HEK293 (cell line): ENCODE results near the gene HOXA4.

Source experiments
- KLF7 ChIP-seq: fragments of 450-650 bp; formaldehyde crosslinking; IDR thresholded peaks from 2 replicates; pipeline ENCODE4 v1.5.1; 2016; ENCODE audit warnings: missing biosample characterization, missing genetic modification characterization, borderline replicate concordance
- REPIN1 ChIP-seq: fragments of 450-650 bp; formaldehyde crosslinking; IDR thresholded peaks from 2 replicates; pipeline ENCODE4 v1.5.1; 2017; ENCODE audit warnings: missing biosample characterization, missing genetic modification characterization, low read depth
- SP7 ChIP-seq: fragments of 450-650 bp; formaldehyde crosslinking; IDR thresholded peaks from 2 replicates; pipeline ENCODE4 v1.5.1; 2016; ENCODE audit warnings: missing biosample characterization, missing genetic modification characterization
- TRIM28 ChIP-seq: IDR thresholded peaks from 2 replicates; pipeline ENCODE4 v1.6.1; 2011; ENCODE audit warnings: low read length, control low read depth, borderline replicate concordance
- ZNF133 ChIP-seq: fragments of 450-650 bp; formaldehyde crosslinking; IDR thresholded peaks from 2 replicates; pipeline ENCODE4 v1.5.1; 2016; ENCODE audit warnings: missing biosample characterization, missing genetic modification characterization
- ZNF146 ChIP-seq: fragments of 450-650 bp; formaldehyde crosslinking; IDR thresholded peaks from 2 replicates; pipeline ENCODE4 v1.5.1; 2016; ENCODE audit warnings: missing biosample characterization, missing genetic modification characterization
- ZNF211 ChIP-seq: fragments of 450-650 bp; formaldehyde crosslinking; IDR thresholded peaks from 2 replicates; pipeline ENCODE4 v1.5.1; 2016; ENCODE audit warnings: low read depth, missing biosample characterization, missing genetic modification characterization
- ZNF214 ChIP-seq: fragments of 450-650 bp; formaldehyde crosslinking; IDR thresholded peaks from 2 replicates; pipeline ENCODE4 v1.5.1; 2017; ENCODE audit warnings: missing biosample characterization, mild to moderate bottlenecking, missing genetic modification characterization, borderline replicate concordance
- ZNF221 ChIP-seq: fragments of 450-650 bp; formaldehyde crosslinking; IDR thresholded peaks from 2 replicates; pipeline ENCODE4 v1.5.1; 2017; ENCODE audit warnings: missing biosample characterization, missing genetic modification characterization, borderline replicate concordance
- ZNF24 ChIP-seq: fragments of 450-650 bp; formaldehyde crosslinking; IDR thresholded peaks from 2 replicates; pipeline ENCODE4 v1.5.1; 2016; ENCODE audit warnings: missing biosample characterization, missing genetic modification characterization
- ZNF266 ChIP-seq: fragments of 450-650 bp; formaldehyde crosslinking; IDR thresholded peaks from 2 replicates; pipeline ENCODE4 v1.5.1; 2016; ENCODE audit warnings: missing biosample characterization, missing genetic modification characterization, low read depth
- ZNF292 ChIP-seq: fragments of 450-650 bp; formaldehyde crosslinking; IDR thresholded peaks from 2 replicates; pipeline ENCODE4 v1.5.1; 2016; ENCODE audit warnings: low read depth, missing biosample characterization, missing genetic modification characterization, borderline replicate concordance
- ZNF341 ChIP-seq: fragments of 450-650 bp; formaldehyde crosslinking; IDR thresholded peaks from 2 replicates; pipeline ENCODE4; 2016; ENCODE audit warnings: low read depth, missing biosample characterization, missing genetic modification characterization
- ZNF473 ChIP-seq: fragments of 450-650 bp; formaldehyde crosslinking; IDR thresholded peaks from 2 replicates; pipeline ENCODE4 v1.5.1; 2017; ENCODE audit warnings: missing biosample characterization, missing genetic modification characterization
- ZNF530 ChIP-seq: fragments of 450-650 bp; formaldehyde crosslinking; IDR thresholded peaks from 2 replicates; pipeline ENCODE4 v1.5.1; 2016; ENCODE audit warnings: low read depth, missing biosample characterization, missing genetic modification characterization
- ZNF600 ChIP-seq: fragments of 450-650 bp; formaldehyde crosslinking; IDR thresholded peaks from 2 replicates; pipeline ENCODE4 v1.5.1; 2016; ENCODE audit warnings: missing biosample characterization, missing genetic modification characterization
- ZNF658 ChIP-seq: fragments of 450-650 bp; formaldehyde crosslinking; IDR thresholded peaks from 2 replicates; pipeline ENCODE4; 2016; ENCODE audit warnings: missing biosample characterization, missing genetic modification characterization
- ZNF664 ChIP-seq: fragments of 450-650 bp; formaldehyde crosslinking; IDR thresholded peaks from 2 replicates; pipeline ENCODE4 v1.5.1; 2016; ENCODE audit warnings: missing biosample characterization, missing genetic modification characterization
- ZNF701 ChIP-seq: fragments of 450-650 bp; formaldehyde crosslinking; IDR thresholded peaks from 2 replicates; pipeline ENCODE4 v1.5.1; 2016; ENCODE audit warnings: missing biosample characterization, missing genetic modification characterization
- ZNF777 ChIP-seq: fragments of 450-650 bp; formaldehyde crosslinking; IDR thresholded peaks from 2 replicates; pipeline ENCODE4 v1.5.1; 2017; ENCODE audit warnings: missing biosample characterization, missing genetic modification characterization, borderline replicate concordance
- TF ChIP-seq, protein P1 (sequence below): fragments of 450-650 bp; formaldehyde crosslinking; IDR thresholded peaks from 2 replicates; pipeline ENCODE4 v1.5.1; 2016; ENCODE audit warnings: missing biosample characterization, missing genetic modification characterization
- TF ChIP-seq, protein P2 (sequence below): fragments of 450-650 bp; formaldehyde crosslinking; IDR thresholded peaks from 2 replicates; pipeline ENCODE4 v1.5.1; 2016; ENCODE audit warnings: missing biosample characterization, missing genetic modification characterization
- TF ChIP-seq, protein P3 (sequence below): fragments of 450-650 bp; formaldehyde crosslinking; IDR thresholded peaks from 2 replicates; pipeline ENCODE4 v1.5.1; 2016; ENCODE audit warnings: missing biosample characterization, missing genetic modification characterization
- TF ChIP-seq, protein P4 (sequence below): fragments of 450-650 bp; formaldehyde crosslinking; IDR thresholded peaks from 2 replicates; pipeline ENCODE4 v1.5.1; 2017; ENCODE audit warnings: missing biosample characterization, missing genetic modification characterization
- TF ChIP-seq, protein P5 (sequence below): fragments of 450-650 bp; formaldehyde crosslinking; IDR thresholded peaks from 2 replicates; pipeline ENCODE4 v1.5.1; 2016; ENCODE audit warnings: missing biosample characterization, missing genetic modification characterization
- TF ChIP-seq, protein P6 (sequence below): fragments of 450-650 bp; formaldehyde crosslinking; IDR thresholded peaks from 2 replicates; pipeline ENCODE4 v1.5.1; 2017; ENCODE audit warnings: missing biosample characterization, missing genetic modification characterization
- TF ChIP-seq, protein P7 (sequence below): fragments of 450-650 bp; formaldehyde crosslinking; IDR thresholded peaks from 2 replicates; pipeline ENCODE4 v1.5.1; 2017; ENCODE audit warnings: missing biosample characterization, mild to moderate bottlenecking, missing genetic modification characterization, moderate library complexity
- TF ChIP-seq, protein P8 (sequence below): sonication (generic); formaldehyde crosslinking; IDR thresholded peaks from 2 replicates; pipeline ENCODE4 v1.8.1; 2022; ENCODE audit warnings: mild to moderate bottlenecking, moderate library complexity, missing genetic modification reagents

HOXA4 gene

DNA sequence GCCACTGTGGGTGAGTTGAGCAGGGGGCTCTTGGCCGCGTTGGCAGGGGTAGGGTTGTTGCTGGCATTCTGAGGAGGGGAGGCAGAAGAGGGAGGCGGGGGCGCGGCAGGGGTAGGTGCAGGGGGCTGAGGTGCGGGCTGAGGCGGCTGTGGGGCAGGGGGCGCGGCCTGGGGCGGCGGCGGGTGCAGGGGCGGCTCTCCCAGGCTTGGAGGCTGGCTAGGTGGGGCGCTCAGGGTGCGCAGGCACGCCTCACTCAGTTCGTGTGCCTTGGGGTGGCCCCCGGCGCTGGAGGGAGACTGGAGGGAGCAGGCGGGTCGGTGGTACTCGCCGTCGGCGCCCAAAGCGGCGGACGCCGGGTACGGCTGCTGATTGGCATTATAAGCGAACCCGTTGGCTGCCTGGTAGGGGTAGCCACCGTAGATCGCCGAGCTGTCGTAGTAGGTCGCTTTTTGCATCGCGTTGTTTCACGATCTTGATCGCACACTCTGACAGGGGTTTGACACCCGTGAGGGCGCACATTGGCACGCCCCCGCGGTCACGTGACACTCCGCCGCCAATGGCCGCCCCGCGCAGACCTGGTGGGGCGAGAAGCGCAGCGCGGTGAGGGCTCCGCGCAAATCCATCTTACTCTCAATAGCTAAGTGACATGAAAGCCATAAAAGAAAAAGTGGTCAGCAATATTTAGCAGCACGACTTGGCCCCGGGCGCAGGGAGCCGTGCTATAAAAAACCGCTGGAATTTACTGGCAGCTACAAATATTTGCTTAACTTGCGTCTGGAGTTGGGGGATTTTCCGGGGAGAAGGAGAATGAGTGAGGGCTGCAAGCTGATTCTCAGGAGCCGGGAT is 20.1 kb downstream of the HOXA4 start (continued):
- TF ChIP-seq ZNF214 (no peak), ZNF473 (tag by site-specific recombination) (no peak), ZNF146 (no peak), ZNF24 (tag by site-specific recombination) (no peak), SP7 (tag by site-specific recombination) (no peak), ZNF221 (tag by site-specific recombination) (no peak), ZNF211 (no peak), ZNF292 (tag by site-specific recombination) (no peak), KLF7 (no peak), ZNF664 (no peak), ZNF133 (no peak), ZNF266 (no peak), ZNF777 (no peak), REPIN1 (tag by site-specific recombination) (no peak), TRIM28 (no peak), ZNF600 (no peak), ZNF341 (tag by site-specific recombination) (no peak), ZNF701 (tag by site-specific recombination) (no peak), ZNF658 (tag by site-specific recombination) (no peak), ZNF530 (tag by site-specific recombination) (no peak)
- TF ChIP-seq, protein P1, sequence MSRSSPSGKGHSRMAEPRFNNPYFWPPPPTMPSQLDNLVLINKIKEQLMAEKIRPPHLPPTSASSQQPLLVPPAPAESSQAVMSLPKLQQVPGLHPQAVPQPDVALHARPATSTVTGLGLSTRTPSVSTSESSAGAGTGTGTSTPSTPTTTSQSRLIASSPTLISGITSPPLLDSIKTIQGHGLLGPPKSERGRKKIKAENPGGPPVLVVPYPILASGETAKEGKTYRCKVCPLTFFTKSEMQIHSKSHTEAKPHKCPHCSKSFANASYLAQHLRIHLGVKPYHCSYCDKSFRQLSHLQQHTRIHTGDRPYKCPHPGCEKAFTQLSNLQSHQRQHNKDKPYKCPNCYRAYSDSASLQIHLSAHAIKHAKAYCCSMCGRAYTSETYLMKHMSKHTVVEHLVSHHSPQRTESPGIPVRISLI (tag by site-specific recombination): no peak
- TF ChIP-seq, protein P2, sequence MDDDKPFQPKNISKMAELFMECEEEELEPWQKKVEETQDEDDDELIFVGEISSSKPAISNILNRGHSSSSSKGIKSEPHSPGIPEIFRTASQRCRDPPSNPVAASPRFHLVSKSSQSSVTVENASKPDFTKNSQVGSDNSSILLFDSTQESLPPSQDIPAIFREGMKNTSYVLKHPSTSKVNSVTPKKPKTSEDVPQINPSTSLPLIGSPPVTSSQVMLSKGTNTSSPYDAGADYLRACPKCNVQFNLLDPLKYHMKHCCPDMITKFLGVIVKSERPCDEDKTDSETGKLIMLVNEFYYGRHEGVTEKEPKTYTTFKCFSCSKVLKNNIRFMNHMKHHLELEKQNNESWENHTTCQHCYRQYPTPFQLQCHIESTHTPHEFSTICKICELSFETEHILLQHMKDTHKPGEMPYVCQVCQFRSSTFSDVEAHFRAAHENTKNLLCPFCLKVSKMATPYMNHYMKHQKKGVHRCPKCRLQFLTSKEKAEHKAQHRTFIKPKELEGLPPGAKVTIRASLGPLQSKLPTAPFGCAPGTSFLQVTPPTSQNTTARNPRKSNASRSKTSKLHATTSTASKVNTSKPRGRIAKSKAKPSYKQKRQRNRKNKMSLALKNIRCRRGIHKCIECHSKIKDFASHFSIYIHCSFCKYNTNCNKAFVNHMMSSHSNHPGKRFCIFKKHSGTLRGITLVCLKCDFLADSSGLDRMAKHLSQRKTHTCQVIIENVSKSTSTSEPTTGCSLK (tag by site-specific recombination): no peak
- TF ChIP-seq, protein P3, sequence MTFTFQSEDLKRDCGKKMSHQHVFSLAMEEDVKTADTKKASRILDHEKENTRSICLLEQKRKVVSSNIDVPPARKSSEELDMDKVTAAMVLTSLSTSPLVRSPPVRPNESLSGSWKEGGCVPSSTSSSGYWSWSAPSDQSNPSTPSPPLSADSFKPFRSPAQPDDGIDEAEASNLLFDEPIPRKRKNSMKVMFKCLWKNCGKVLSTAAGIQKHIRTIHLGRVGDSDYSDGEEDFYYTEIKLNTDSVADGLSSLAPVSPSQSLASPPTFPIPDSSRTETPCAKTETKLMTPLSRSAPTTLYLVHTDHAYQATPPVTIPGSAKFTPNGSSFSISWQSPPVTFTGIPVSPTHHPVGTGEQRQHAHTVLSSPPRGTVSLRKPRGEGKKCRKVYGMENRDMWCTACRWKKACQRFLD (tag by site-specific recombination): no peak
- TF ChIP-seq, protein P4, sequence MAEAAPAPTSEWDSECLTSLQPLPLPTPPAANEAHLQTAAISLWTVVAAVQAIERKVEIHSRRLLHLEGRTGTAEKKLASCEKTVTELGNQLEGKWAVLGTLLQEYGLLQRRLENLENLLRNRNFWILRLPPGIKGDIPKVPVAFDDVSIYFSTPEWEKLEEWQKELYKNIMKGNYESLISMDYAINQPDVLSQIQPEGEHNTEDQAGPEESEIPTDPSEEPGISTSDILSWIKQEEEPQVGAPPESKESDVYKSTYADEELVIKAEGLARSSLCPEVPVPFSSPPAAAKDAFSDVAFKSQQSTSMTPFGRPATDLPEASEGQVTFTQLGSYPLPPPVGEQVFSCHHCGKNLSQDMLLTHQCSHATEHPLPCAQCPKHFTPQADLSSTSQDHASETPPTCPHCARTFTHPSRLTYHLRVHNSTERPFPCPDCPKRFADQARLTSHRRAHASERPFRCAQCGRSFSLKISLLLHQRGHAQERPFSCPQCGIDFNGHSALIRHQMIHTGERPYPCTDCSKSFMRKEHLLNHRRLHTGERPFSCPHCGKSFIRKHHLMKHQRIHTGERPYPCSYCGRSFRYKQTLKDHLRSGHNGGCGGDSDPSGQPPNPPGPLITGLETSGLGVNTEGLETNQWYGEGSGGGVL (tag by site-specific recombination): no peak
- TF ChIP-seq, protein P5, sequence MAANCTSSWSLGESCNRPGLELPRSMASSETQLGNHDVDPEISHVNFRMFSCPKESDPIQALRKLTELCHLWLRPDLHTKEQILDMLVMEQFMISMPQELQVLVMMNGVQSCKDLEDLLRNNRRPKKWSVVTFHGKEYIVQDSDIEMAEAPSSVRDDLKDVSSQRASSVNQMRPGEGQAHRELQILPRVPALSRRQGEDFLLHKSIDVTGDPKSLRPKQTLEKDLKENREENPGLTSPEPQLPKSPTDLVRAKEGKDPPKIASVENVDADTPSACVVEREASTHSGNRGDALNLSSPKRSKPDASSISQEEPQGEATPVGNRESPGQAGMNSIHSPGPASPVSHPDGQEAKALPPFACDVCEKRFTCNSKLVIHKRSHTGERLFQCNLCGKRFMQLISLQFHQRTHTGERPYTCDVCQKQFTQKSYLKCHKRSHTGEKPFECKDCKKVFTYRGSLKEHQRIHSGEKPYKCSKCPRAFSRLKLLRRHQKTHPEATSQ (tag by site-specific recombination): no peak
- TF ChIP-seq, protein P6, sequence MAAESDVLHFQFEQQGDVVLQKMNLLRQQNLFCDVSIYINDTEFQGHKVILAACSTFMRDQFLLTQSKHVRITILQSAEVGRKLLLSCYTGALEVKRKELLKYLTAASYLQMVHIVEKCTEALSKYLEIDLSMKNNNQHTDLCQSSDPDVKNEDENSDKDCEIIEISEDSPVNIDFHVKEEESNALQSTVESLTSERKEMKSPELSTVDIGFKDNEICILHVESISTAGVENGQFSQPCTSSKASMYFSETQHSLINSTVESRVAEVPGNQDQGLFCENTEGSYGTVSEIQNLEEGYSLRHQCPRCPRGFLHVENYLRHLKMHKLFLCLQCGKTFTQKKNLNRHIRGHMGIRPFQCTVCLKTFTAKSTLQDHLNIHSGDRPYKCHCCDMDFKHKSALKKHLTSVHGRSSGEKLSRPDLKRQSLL (tag by site-specific recombination): no peak
- TF ChIP-seq, protein P7, sequence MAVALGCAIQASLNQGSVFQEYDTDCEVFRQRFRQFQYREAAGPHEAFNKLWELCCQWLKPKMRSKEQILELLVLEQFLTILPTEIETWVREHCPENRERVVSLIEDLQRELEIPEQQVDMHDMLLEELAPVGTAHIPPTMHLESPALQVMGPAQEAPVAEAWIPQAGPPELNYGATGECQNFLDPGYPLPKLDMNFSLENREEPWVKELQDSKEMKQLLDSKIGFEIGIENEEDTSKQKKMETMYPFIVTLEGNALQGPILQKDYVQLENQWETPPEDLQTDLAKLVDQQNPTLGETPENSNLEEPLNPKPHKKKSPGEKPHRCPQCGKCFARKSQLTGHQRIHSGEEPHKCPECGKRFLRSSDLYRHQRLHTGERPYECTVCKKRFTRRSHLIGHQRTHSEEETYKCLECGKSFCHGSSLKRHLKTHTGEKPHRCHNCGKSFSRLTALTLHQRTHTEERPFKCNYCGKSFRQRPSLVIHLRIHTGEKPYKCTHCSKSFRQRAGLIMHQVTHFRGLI: peak; percentile 29; the same call in 1 of the 2 replicates
- TF ChIP-seq, protein P8, sequence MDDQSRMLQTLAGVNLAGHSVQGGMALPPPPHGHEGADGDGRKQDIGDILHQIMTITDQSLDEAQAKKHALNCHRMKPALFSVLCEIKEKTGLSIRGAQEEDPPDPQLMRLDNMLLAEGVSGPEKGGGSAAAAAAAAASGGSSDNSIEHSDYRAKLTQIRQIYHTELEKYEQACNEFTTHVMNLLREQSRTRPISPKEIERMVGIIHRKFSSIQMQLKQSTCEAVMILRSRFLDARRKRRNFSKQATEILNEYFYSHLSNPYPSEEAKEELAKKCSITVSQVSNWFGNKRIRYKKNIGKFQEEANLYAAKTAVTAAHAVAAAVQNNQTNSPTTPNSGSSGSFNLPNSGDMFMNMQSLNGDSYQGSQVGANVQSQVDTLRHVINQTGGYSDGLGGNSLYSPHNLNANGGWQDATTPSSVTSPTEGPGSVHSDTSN (CRISPR knock-in tag): no peak
